H54 (cell line): ENCODE measurements around the gene TSSK2.
A peak's percentile ranks its signal among the peaks of the same experiment; 100 is the strongest.

ENCODE experiments used
- DNase-seq: peaks from one replicate; pipeline ENCODE4 v3.0.0; 2011; ENCODE audit warnings: low spot score, mixed read lengths; ENCODE audit not compliant: insufficient read length
- FAIRE-seq: peaks from 3 replicates; lab custom pipeline; 2011; peaks lifted over from hg19 to GRCh38; lab: Jason Lieb, UNC
- POLR2A ChIP-seq: IDR thresholded peaks from 2 replicates; pipeline ENCODE4 v1.6.1; 2011; ENCODE audit warnings: low read depth, mild to moderate bottlenecking, low read length

TSSK2 gene

DNA sequence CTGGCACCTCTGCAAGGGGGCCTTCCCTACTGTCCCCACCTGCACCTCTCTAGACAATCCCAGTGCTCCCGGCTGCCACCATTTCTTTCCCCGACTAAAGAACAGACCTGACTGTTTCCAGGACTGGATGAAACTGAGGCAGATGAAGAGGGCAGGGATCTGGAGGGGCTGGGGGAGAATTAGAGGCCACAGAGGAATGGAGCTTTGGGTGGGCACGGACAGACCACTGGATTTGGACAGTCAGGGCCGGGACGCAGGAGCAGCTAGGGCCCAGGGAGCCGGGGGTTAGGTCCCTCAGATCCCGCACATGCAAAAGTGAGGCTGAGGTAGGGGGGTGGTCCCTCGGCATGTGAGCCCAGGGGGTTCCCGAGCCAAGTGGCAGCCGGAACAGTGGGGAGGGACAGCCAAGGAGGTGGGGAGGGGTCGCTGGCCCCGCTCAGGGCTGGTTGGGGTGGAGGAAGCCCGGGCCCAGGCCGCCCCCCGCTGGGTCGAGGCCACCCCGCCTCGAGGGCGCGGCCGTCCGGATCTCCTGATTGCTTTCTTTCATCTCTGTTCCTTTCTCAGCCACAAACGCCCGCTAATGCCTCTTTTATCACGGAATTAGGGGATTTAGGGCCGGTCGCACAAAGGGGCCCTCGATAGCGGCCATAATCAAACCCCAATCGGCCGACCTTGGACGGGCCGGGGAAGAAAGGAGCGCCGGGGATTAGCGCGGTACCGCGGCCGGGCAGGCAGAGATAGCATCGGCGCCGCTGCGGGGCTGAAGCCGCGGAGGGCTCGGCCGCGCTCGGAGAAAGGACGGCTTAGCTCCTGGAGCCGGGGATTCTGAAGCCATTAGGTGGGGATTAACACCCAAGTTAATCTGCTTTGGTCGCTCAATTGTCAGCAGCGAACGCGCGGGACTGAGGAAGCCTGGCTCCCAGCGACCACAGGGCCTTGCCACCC, 38.2 kb downstream of the TSSK2 start:
- TF ChIP-seq POLR2A: no peak
- FAIRE-seq: no peak
- DNase-seq: no peak

DNA sequence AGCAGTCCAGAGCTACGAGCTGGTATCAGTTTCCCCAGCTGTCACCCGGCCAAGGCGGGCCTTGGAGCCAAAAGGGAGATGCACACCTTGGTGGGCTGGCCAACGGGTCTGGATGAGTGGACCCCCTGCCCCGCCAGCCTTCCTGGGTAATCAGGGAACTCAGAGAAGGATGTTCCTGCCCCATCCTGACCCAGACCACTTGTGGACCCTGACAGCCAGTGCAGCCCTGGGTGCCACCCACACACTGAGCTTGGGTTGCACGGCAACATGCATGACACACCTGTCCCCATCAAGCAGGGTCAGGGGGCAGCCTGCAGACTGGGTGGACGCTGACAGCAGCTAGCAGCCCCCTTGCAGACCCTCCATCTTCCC, 38.8 kb downstream of the TSSK2 start:
- DNase-seq: no peak
- TF ChIP-seq POLR2A: no peak
- FAIRE-seq: no peak

DNA sequence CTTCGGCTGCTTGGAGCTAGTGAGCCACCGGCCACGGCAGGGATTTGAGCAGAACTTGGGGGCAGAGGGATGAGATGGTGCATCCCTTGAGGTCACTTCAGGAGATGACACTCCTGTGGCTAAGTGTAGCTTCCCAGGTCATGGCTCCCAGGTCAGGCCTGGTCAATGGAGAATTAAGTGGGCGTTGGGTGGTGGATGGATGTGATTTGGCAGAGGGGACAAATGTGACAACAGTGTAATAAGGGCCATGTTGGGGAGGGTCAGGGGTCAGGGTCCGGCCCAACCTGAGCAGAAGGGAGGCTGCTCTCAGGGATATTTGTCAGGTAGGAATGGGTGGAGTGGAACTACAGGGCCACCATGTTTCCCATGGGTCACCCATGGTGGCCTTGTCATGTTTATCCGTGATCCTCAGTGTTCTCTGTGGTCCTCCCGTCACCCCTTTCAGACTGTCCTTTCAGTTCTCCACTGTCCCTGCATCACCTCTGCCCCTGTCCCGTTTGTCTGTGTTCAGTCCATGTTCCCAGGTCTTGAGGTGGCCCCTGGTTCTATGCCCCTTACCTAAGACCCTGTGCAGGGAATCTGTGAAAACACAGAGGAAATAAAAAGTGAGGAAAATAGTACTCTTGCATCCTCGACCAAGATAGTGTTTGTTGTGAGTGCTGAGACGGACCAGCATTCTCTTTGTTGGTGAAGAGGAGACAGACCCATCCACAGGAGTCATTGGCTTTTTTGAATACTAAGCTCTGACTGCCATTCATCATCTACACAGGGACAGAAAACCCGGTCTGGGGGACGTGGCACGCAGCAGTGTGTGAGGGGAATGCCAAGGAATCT, 41.3 kb downstream of the TSSK2 start:
- no peak for TF ChIP-seq POLR2A
- FAIRE-seq (no peak), DNase-seq (no peak)

DNA sequence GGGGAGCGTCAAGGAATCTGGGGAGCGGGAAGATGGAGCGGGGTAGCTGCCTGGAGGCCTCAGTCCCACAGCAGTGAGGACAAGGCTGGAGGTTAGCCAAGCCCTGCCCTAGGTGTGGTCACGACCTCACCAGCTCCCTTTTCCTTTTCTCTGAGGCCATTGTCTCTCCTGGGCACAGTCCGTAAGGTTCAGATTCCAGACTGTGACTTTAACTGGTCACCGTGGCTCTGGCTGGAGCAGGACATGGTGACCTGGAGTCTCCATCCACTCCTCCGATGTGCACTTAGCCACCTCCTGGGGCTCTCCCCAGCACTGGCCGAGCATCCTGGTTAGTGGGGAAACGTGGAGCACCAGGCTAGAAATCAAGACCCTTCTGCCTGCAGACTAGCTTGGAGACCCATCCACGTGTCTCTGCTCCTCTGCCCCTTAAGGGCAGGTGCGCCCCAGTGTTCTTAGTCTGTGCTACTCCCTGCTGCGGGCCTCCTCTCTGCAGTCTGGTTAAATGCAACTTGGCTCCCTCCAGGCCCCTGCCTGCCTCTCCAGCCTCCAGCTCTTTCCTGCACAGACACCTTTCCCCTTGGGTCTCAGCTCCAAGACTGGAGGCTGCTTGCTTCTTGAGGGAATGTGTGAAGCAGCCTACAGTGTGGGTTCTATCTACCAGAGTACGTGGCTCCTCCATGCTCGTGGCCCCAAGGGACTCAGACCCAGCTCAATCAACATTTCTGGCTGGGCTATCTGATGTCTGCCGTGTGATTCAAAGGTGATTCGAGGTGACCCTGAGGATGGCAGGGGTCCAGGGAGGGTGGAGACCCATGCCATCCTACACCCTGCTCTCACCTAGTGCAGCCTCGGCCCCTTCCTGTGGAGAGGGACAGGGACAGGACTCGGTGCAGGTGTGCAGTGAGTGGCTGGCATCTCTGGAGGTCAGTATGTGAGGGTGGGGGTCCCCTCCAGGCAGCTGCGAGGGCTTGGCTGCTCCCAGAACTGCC, 42.2 kb downstream of the TSSK2 start:
- DNase-seq (no peak), FAIRE-seq (no peak)
- no peak for TF ChIP-seq POLR2A

DNA sequence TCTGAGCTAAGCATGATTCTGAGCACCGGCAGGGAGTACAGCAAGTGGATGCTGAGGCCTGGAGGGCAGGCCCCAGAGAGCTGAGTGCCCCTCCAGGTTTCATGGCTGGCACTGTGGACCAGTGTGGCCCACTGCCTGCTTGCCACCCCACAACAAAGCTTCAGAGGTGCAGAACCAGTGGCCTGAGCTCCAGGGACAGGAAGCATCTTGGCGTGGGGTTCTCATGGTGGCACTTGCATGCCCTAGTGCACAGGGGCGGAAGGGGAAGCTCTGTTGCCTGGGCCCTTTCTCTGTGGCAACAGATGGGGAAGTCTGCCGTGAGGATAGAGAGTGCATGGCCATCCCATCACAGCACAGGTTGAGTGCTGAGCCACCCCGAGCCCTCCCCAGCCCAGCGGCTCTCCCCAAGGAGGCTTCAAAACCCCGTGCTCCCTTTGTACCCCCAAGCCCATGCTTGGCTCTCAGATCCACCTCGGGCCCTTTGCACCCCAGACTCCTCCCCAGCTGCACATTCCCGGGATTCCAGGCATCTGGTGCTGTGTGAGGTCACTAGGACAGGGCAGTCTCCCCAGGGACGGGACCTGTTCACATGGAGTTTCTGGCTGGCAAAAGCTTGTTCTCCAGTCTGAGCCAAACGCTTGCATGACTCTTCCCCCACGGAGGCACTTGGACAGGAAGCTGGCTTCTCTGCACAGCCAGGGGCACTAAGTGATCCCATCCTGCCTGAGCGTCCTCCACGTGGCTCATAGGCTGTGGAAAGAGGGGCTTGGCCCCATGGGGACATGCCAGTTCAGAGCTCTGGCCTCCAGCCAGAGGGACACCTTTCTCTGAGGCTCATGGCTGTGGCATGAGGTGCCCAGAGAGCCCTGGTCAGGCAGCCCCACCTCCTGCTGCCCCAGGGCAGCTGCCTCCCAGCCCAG, 43.3 kb downstream of the TSSK2 start:
- peak; percentile 72 for DNase-seq
- no peak for FAIRE-seq
- TF ChIP-seq POLR2A: no peak

DNA sequence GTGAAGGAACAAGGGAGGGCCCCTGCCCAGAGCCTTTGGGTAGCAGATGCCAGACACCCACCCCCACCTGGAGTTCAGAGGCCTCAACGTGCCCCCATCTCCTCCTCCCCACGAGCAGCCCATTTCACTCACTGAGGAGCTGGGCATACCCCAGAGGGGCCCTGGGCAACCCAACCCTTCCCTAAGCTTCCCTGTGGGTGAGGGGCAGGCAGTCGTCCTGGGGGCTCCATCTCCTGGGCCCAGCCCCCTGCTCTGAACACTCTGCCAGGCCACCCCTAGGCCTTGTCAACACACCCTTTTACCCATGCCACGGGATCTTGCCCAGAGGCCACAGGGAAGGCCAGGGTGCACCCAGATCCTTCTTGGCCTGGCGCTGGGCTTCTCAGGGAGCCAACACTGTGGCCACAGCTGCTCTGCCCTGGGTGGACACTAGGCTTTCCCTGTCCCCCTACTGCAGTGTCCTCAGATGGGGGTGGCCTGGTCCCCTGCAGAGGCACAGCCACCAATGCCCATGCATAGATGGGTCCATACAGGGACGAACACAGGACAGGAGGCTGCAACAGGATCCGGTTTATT, 44.0 kb downstream of the TSSK2 start:
- FAIRE-seq (no peak), DNase-seq (no peak)
- no peak for TF ChIP-seq POLR2A

DNA sequence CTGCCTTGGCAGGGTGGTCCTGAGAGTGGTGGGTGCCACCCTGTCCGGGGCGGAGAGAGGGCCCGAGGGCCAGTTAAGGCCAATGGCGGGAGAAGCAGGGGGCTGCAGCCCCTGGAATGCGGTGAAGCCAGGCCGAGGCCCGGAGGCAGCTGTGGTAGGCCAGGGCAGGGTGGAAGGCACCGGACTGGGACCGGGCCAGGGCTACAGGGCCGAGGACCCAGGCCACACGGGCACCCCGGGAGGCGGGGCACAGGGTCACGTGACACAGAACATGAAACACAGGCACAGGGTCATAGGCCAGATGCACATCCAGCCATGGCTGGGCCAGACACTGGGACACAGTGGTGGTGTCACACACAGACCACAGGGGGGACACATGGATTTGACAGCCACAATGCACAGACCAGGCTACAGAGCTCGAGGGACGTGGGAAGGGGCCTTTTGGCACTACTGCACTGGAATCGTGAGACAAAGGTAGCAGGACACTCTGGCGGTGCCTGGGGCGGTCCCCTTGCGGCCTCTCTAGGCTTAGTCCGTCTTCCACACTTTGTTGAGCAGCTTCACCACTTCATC, 44.6 kb downstream of the TSSK2 start:
- DNase-seq: no peak
- no peak for FAIRE-seq
- TF ChIP-seq POLR2A: no peak

DNA sequence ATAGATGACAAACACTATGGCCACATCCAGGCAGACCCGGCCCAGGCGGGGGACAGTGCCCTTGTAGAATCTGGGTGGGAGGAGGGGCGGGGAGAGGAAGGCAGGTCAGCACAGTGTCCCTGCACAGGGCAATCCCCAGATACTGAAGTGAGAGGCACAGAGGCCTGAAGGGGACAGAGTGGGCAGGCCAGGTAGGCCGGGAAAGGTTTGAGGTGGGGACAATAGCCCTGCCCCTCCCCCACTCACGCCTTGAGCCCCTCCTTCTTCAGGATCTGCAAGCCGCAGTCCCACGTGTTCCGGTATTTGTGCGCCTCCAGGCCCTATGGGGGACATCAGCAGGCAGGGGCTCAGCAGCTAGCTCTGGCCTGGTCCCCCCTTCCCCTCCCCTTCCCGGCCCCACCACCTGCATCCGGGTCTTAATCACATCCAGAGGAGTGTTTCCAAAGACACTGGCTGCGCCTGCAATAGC, 45.1 kb downstream of the TSSK2 start:
- no peak for DNase-seq
- FAIRE-seq: no peak
- no peak for TF ChIP-seq POLR2A

DNA sequence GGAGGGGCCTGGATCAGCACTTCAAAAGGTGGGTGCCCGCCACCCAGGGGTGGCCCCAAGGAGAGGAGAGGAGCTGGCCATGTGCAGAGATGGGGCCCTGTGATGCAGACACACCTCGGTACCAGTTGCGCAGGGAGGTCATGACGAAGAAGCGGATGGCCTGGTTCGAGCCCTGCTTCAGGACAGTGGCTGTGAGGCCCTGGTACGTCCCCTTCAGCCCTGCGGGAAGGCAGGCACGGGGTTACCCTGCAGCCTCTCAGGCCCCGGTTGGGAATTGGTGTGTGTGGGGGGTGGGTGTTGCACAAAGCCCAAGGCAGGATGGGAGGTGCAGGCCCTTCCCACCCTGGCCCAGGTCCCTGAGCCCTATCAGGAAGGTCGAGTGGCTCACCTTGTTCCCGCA, 45.6 kb downstream of the TSSK2 start:
- FAIRE-seq (no peak), DNase-seq (no peak)
- no peak for TF ChIP-seq POLR2A

DNA sequence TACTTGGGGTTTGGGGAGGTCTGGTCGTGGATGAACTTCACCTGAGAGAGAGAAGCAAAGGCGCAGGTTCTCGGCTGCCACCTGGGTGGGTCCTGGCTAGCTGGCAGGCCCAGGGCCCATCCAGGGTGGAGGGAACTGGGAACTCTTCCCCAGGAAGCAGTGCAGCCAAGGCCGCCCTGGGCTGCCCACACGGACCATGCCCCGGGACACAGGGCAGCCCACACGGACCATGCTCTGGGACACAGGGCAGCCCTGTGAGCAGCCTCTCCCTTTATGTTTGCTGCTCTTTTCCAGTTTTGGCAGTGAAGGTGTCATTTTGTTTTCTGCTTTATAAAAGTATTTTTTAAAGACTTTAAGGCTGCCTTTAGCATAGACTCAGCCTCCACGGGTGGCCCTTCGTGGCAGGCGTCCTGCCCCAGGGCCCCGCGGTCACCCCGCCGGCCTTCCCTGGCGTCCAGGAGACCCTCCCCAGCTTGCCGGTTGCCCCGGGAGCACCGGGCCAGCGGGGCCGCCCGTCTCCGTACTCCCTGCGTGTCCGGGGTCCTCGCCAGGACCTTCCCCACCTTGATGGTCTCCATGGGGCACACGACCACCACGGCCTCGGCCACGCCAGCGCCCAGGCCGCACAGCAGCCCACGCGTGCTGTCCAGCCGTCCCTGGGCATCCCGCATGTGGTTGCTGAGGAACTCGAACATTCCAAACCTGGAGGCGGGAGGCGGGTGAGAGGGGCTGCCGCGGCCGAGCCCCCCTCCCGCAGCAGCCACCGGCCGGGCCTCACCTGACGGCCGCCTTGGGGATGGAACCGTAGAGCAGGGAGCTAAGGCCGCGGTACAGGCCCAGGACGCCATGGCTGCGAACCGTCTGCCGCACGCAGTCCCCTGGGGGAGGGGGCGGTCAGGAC, 46.3 kb downstream of the TSSK2 start:
- FAIRE-seq: no peak
- DNase-seq: no peak
- no peak for TF ChIP-seq POLR2A
